Astrocyte (in vitro differentiated cells and primary cell): ENCODE data around the gene ACADSB.

Source experiments
- EZH2 ChIP-seq: IDR thresholded peaks from 2 replicates; pipeline ENCODE4 v1.6.1; 2012; ENCODE audit warnings: mild to moderate bottlenecking, low read length, inconsistent platforms; ENCODE audit not compliant: insufficient read depth
- TF ChIP-seq, protein P1 (sequence below): IDR thresholded peaks from 2 replicates; pipeline ENCODE4 v1.5.1; 2011; ENCODE audit warnings: low read depth, mild to moderate bottlenecking, inconsistent platforms, low read length, moderate library complexity; ENCODE audit not compliant: insufficient read depth

- TF ChIP-seq, protein P1, sequence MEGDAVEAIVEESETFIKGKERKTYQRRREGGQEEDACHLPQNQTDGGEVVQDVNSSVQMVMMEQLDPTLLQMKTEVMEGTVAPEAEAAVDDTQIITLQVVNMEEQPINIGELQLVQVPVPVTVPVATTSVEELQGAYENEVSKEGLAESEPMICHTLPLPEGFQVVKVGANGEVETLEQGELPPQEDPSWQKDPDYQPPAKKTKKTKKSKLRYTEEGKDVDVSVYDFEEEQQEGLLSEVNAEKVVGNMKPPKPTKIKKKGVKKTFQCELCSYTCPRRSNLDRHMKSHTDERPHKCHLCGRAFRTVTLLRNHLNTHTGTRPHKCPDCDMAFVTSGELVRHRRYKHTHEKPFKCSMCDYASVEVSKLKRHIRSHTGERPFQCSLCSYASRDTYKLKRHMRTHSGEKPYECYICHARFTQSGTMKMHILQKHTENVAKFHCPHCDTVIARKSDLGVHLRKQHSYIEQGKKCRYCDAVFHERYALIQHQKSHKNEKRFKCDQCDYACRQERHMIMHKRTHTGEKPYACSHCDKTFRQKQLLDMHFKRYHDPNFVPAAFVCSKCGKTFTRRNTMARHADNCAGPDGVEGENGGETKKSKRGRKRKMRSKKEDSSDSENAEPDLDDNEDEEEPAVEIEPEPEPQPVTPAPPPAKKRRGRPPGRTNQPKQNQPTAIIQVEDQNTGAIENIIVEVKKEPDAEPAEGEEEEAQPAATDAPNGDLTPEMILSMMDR, result no peak
- no peak for TF ChIP-seq EZH2
Measured at GRCh38 chr10:123081896-123082295, 73.1 kb downstream of the ACADSB start.
